ENCODE results near the gene CCL17.

DNA sequence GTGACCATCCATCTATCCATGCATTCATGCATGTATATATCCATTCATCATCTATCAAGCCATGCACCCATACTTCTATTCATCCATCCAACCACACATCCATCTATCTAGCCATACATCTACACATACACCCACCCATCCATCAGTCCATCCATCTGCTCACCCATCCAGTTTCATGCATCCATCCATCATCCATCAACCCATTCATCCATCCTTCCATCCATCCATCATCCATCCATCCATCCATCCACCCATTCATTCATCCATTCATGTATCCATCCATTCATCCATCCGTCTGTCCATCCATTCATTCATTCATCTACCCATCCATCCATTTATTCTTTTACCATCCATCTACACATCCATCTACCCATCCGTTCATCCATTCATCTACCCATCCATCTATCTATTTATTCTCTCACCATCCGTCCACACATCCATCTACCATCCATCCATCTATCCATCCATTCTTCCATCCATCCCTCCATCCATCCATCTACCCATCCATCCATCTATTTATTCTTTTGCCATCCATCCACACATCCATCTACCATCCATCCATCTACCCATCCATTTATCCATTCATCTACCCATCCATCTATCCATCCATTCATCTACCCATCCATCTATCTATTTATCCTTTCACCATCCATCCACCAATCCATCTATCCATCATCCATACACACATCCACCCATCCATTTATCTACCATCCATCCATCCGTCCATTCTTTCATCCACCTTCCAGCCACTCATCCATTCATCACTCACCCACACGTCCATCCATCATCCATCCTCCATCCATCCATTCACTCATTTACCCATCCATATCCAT, 3.2 kb downstream of the CCL17 start:
- no peak for TF ChIP-seq RB1 (IDR thresholded peaks at IDR 0.05; ENCODE audit: borderline replicate concordance)
- TF ChIP-seq, protein P1, sequence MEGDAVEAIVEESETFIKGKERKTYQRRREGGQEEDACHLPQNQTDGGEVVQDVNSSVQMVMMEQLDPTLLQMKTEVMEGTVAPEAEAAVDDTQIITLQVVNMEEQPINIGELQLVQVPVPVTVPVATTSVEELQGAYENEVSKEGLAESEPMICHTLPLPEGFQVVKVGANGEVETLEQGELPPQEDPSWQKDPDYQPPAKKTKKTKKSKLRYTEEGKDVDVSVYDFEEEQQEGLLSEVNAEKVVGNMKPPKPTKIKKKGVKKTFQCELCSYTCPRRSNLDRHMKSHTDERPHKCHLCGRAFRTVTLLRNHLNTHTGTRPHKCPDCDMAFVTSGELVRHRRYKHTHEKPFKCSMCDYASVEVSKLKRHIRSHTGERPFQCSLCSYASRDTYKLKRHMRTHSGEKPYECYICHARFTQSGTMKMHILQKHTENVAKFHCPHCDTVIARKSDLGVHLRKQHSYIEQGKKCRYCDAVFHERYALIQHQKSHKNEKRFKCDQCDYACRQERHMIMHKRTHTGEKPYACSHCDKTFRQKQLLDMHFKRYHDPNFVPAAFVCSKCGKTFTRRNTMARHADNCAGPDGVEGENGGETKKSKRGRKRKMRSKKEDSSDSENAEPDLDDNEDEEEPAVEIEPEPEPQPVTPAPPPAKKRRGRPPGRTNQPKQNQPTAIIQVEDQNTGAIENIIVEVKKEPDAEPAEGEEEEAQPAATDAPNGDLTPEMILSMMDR (IDR thresholded peaks at IDR 0.05 in 2 of 3, conservative IDR thresholded peaks at IDR 0.05 in 1 of 3; ENCODE audit: control insufficient read depth in 2 of 3, extremely low read depth in 1 of 3, insufficient read depth in 1 of 3, low read depth in 3 of 3, low read length in 3 of 3) = no peak
- no peak for TF ChIP-seq CHD2 (IDR thresholded peaks at IDR 0.05; ENCODE audit: borderline replicate concordance, low read depth, low read length)
- TF ChIP-seq EZH2 (IDR thresholded peaks at IDR 0.05; ENCODE audit: borderline replicate concordance, control insufficient read depth, low read depth, low read length) = no peak
- no peak for TF ChIP-seq SUZ12 (IDR thresholded peaks at IDR 0.05; ENCODE audit: unreplicated experiment)
- TF ChIP-seq MYC (IDR thresholded peaks at IDR 0.05; ENCODE audit: insufficient read depth, insufficient read length, insufficient replicate concordance, low read length, severe bottlenecking) = no peak
